A549 (cell line): ENCODE results near the gene RFK. TPM values are rescaled to one million over a fixed set of nuclear protein-coding genes. Genes with fewer than 3 reads are reported as not detected.

Source experiments
- ATAC-seq, 2 experiments: fragments of 200-7000 bp in 1 of 2; fragments of >200 bp in 1 of 2; cut with Nextera tagmentation in 1 of 2; cut with Tn5 transposase in 1 of 2; 3 replicates each; pipeline versions ENCODE4 v1.8.0 to v1.9.1; 2018 to 2020; ENCODE audit warnings: mild to moderate bottlenecking in 1 of 2, moderate library complexity in 1 of 2
- CTCF ChIA-PET: fragments of 300-600 bp; sonication (Branson Sonifier 250); formaldehyde crosslinking; extraction: SDS; loops from one replicate; lab custom pipeline; 2021; ENCODE audit warnings: antibody characterized with exemption, inconsistent platforms; lab: Yijun Ruan, JAX
- POLR2A ChIA-PET: fragments of 350-600 bp; formaldehyde crosslinking; extraction: SDS; loops from one replicate; lab custom pipeline; 2021; ENCODE audit warnings: antibody characterized with exemption, inconsistent platforms; lab: Yijun Ruan, JAX
- DNase-seq, 2 experiments: peaks; one replicate each; pipeline versions ENCODE4 v3.0.0 to v3.0.0-alpha.2; 2011 to 2016; ENCODE audit warnings: low read depth in 1 of 2, low spot score in 1 of 2
- FAIRE-seq: peaks from 2 replicates; lab custom pipeline; 2011; peaks lifted over from hg19 to GRCh38; lab: Jason Lieb, UNC
- H3K27ac ChIP-seq, 2 experiments: fragments of >200 bp; sonication (Bioruptor Twin); formaldehyde crosslinking; 3 replicates each; pipeline ENCODE4 v1.5.1; 2016 to 2017
- H3K4me1 ChIP-seq: fragments of >200 bp; sonication (Bioruptor Twin); formaldehyde crosslinking; 3 replicates; pipeline ENCODE4 v1.6.1; 2016
- H3K4me2 ChIP-seq: fragments of >200 bp; sonication (Bioruptor Twin); formaldehyde crosslinking; 3 replicates; pipeline ENCODE4 v1.6.1; 2016
- H3K4me3 ChIP-seq: fragments of >200 bp; sonication (Bioruptor Twin); formaldehyde crosslinking; 3 replicates; pipeline ENCODE4 v1.5.1; 2016
- H3K9me3 ChIP-seq: fragments of >200 bp; sonication (Bioruptor Twin); formaldehyde crosslinking; 3 replicates; pipeline ENCODE4 v1.6.1; 2016
- EP300 ChIP-seq, 2 experiments: fragments of >200 bp; sonication (Bioruptor Twin); formaldehyde crosslinking; IDR thresholded peaks; 2 replicates in 1 of 2; 3 replicates in 1 of 2; pipeline ENCODE4 v1.6.1; 2016 to 2017
- FOSB ChIP-seq: fragments of 250-450 bp; sonication (Bioruptor Pico); IDR thresholded peaks from 2 replicates; pipeline ENCODE4 v1.5.0; 2020; ENCODE audit warnings: mild to moderate bottlenecking, moderate library complexity
- FOSL2 ChIP-seq, 2 experiments: fragments of 450-650 bp in 1 of 2; fragments of >200 bp in 1 of 2; sonication (Bioruptor Twin) in 1 of 2; formaldehyde crosslinking; IDR thresholded peaks; 2 replicates each; pipeline versions ENCODE4 v1.5.0 to v1.6.1; 2016 to 2020; ENCODE audit warnings: mild to moderate bottlenecking in 1 of 2, moderate library complexity in 1 of 2
- HOXB13 ChIP-seq: fragments of 250-450 bp; sonication (Bioruptor Pico); IDR thresholded peaks from 2 replicates; pipeline ENCODE4 v1.5.0; 2020; ENCODE audit warnings: low read depth, mild to moderate bottlenecking, moderate library complexity
- HOXB5 ChIP-seq: fragments of 250-450 bp; sonication (Bioruptor Pico); IDR thresholded peaks from 2 replicates; pipeline ENCODE4 v1.5.0; 2020; ENCODE audit warnings: mild to moderate bottlenecking, moderate library complexity
- JUN ChIP-seq, 2 experiments: fragments of >200 bp; sonication (Bioruptor Twin); formaldehyde crosslinking; IDR thresholded peaks; 2 replicates in 1 of 2; 3 replicates in 1 of 2; pipeline ENCODE4 v1.6.1; 2016 to 2017
- KDM5A ChIP-seq: fragments of 200-600 bp; sonication (generic); IDR thresholded peaks from 2 replicates; pipeline ENCODE4 v1.6.1; 2016; ENCODE audit warnings: antibody characterized with exemption, mild to moderate bottlenecking
- MAFK ChIP-seq: fragments of 450-650 bp; IDR thresholded peaks from 2 replicates; pipeline ENCODE4 v1.6.1; 2014; ENCODE audit not compliant: partially characterized antibody
- MYC ChIP-seq: IDR thresholded peaks from 2 replicates; pipeline ENCODE4 v1.6.1; 2012; ENCODE audit warnings: mild to moderate bottlenecking, inconsistent platforms, low read length, improper control_type of control experiment, borderline replicate concordance
- NFE2L2 ChIP-seq: fragments of 150-350 bp; conservative IDR thresholded peaks from 2 replicates; pipeline ENCODE4 v1.6.1; 2014; ENCODE audit warnings: low read length
- PHF8 ChIP-seq: fragments of 200-600 bp; sonication (generic); IDR thresholded peaks from 2 replicates; pipeline ENCODE4 v1.6.1; 2016; ENCODE audit warnings: low read depth, mild to moderate bottlenecking, antibody characterized with exemption, moderate library complexity, borderline replicate concordance
- POLR2A ChIP-seq: IDR thresholded peaks from 2 replicates; pipeline ENCODE4 v1.6.1; 2012; ENCODE audit warnings: mild to moderate bottlenecking, low read length
- POLR2AphosphoS2 ChIP-seq: conservative IDR thresholded peaks from 2 replicates; pipeline ENCODE4 v1.6.1; 2012; ENCODE audit warnings: low read length, improper control_type of control experiment, inconsistent platforms
- RARB ChIP-seq: fragments of 250-450 bp; sonication (Bioruptor Pico); IDR thresholded peaks from 2 replicates; pipeline ENCODE4 v1.8.0; 2021; ENCODE audit warnings: mild to moderate bottlenecking, moderate library complexity
- RCOR1 ChIP-seq: fragments of 150-350 bp; IDR thresholded peaks from 2 replicates; pipeline ENCODE4 v1.6.1; 2014; ENCODE audit warnings: antibody characterized with exemption, low read length, low read depth
- RNF2 ChIP-seq: fragments of 200-600 bp; sonication (generic); IDR thresholded peaks from 2 replicates; pipeline ENCODE4 v1.6.1; 2016; ENCODE audit warnings: low read depth, mild to moderate bottlenecking, antibody characterized with exemption, moderate library complexity, borderline replicate concordance
- TFCP2L1 ChIP-seq: fragments of 250-450 bp; sonication (Bioruptor Pico); IDR thresholded peaks from 2 replicates; pipeline ENCODE4 v1.5.0; 2021; ENCODE audit warnings: mild to moderate bottlenecking
- ZFP36 ChIP-seq: fragments of 450-650 bp; IDR thresholded peaks from 2 replicates; pipeline ENCODE4 v1.6.1; 2014; ENCODE audit warnings: borderline replicate concordance; ENCODE audit not compliant: partially characterized antibody
- ZSCAN20 ChIP-seq: fragments of 250-450 bp; sonication (Bioruptor Pico); IDR thresholded peaks from 2 replicates; pipeline ENCODE4 v1.8.0; 2022; ENCODE audit warnings: mild to moderate bottlenecking, moderate library complexity
- WGBS: methylation state at CpG from one replicate; pipeline ENCODE4 v1.1.6; 2017; ENCODE audit errors: missing lambda C conversion rate; 5-methylcytosine and 5-hydroxymethylcytosine counted together
- polyA plus RNA-seq, 4 experiments: library from polyadenylated mRNA; depleted of rRNA in 3 of 4; stranded (reverse); fragments of >200 nt; fragmentation: RNase III in 1 of 4; extraction: RNeasy Plus Mini Kit Qiagen cat#74134 plus additional on column Dnase treatment in 1 of 4; gene quantifications; 2 replicates in 3 of 4; 3 replicates in 1 of 4; pipeline ENCODE4 v1.2.3, GENCODE V29; 2011 to 2017
- TF ChIP-seq, protein P1 (sequence below): fragments of >200 bp; sonication (Bioruptor Twin); formaldehyde crosslinking; IDR thresholded peaks from 3 replicates; pipeline ENCODE4 v1.5.1; 2016
- TF ChIP-seq, protein P2 (sequence below): fragments of >200 bp; sonication (Bioruptor Twin); formaldehyde crosslinking; IDR thresholded peaks from 3 replicates; pipeline ENCODE4 v1.6.1; 2016
- TF ChIP-seq, protein P3 (sequence below): IDR thresholded peaks from 2 replicates; pipeline ENCODE4 v1.6.1; 2012; ENCODE audit warnings: low read depth, borderline replicate concordance
- TF ChIP-seq, protein P4 (sequence below): fragments of 450-650 bp; IDR thresholded peaks from 2 replicates; pipeline ENCODE4 v1.6.1; 2014; ENCODE audit warnings: antibody characterized with exemption

Gene RFK
- polyA plus RNA-seq, 2 of the 4 experiments (the other 2 are of a cell fraction): 50.5 to 184 TPM

DNA sequence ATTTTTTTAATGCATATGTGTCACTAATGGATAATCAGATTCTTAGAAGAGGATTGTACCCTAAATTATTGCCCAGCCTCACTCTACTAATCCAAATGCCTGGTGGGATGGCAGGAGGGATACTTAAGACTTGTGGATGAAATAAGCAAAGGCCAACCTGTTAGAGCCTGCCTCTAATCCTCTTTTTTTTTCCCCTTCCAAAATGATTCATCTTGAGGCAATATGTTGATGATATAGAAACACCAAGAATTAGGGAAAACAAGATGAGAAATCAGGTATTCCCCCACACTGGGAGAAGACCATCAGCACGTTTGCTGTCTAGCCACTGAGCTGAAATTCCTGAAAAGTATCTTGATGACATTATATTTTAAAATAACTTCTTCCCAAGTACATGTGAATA, 52.0 kb downstream of the RFK start (continued):
- TF ChIP-seq, protein P1, sequence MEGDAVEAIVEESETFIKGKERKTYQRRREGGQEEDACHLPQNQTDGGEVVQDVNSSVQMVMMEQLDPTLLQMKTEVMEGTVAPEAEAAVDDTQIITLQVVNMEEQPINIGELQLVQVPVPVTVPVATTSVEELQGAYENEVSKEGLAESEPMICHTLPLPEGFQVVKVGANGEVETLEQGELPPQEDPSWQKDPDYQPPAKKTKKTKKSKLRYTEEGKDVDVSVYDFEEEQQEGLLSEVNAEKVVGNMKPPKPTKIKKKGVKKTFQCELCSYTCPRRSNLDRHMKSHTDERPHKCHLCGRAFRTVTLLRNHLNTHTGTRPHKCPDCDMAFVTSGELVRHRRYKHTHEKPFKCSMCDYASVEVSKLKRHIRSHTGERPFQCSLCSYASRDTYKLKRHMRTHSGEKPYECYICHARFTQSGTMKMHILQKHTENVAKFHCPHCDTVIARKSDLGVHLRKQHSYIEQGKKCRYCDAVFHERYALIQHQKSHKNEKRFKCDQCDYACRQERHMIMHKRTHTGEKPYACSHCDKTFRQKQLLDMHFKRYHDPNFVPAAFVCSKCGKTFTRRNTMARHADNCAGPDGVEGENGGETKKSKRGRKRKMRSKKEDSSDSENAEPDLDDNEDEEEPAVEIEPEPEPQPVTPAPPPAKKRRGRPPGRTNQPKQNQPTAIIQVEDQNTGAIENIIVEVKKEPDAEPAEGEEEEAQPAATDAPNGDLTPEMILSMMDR: no peak
- TF ChIP-seq RARB (CRISPR knock-in tag) (no peak), HOXB5 (CRISPR knock-in tag) (no peak), MYC (no peak), RNF2 (no peak), FOSB (CRISPR knock-in tag) (no peak)

DNA sequence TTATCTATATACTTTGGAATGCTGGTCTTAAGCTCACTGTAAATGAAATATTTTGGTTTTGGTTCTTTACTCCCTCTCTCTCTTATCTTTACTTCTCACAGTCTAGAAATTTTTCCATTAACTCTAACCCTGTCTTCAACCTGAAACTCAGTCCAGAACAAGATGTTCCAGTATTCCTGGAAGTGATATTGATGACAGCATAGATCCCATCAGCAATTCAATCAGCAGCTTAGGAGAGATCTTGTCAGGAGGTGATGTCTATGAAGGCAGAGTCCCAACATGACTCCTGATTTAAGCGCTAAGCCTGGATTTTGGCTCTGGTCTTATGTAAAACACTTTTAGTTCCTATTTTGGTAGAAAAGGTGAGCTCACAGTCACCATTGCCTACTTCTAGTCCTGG, 52.6 kb downstream of the RFK start:
- 96% methylated on average over 1 of the region's 1 CpG for WGBS
- Histone ChIP-seq H3K27ac (no peak overlapping the region), H3K9me3 (0 out of 3 replicates have a peak, but pooled peaks cover 5% of the 10 kb centered on the region), H3K4me1 (no peaks in the 10 kb centered on the region), H3K4me3 (no peak overlapping the region), H3K4me2 (no peak overlapping the region)
- POLR2A ChIA-PET: no interaction called here
- DNase-seq (no peak), FAIRE-seq (no peak), ATAC-seq (no peak)
- TF ChIP-seq RCOR1: no peak
- TF ChIP-seq, protein P2, sequence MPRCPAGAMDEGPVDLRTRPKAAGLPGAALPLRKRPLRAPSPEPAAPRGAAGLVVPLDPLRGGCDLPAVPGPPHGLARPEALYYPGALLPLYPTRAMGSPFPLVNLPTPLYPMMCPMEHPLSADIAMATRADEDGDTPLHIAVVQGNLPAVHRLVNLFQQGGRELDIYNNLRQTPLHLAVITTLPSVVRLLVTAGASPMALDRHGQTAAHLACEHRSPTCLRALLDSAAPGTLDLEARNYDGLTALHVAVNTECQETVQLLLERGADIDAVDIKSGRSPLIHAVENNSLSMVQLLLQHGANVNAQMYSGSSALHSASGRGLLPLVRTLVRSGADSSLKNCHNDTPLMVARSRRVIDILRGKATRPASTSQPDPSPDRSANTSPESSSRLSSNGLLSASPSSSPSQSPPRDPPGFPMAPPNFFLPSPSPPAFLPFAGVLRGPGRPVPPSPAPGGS: no peak
- TF ChIP-seq KDM5A: no peak
- TF ChIP-seq, protein P3, sequence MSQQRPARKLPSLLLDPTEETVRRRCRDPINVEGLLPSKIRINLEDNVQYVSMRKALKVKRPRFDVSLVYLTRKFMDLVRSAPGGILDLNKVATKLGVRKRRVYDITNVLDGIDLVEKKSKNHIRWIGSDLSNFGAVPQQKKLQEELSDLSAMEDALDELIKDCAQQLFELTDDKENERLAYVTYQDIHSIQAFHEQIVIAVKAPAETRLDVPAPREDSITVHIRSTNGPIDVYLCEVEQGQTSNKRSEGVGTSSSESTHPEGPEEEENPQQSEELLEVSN: no peak
- TF ChIP-seq ZFP36: no peak
- no peak for TF ChIP-seq POLR2AphosphoS2
- no peak for TF ChIP-seq RNF2
- no peak for TF ChIP-seq NFE2L2
- TF ChIP-seq EP300 (IDR thresholded peaks at IDR 0.05): no peak
- TF ChIP-seq HOXB13 (CRISPR knock-in tag): no peak
- no peak for TF ChIP-seq RARB (CRISPR knock-in tag)
- TF ChIP-seq FOSB (CRISPR knock-in tag): no peak
- TF ChIP-seq, protein P4, sequence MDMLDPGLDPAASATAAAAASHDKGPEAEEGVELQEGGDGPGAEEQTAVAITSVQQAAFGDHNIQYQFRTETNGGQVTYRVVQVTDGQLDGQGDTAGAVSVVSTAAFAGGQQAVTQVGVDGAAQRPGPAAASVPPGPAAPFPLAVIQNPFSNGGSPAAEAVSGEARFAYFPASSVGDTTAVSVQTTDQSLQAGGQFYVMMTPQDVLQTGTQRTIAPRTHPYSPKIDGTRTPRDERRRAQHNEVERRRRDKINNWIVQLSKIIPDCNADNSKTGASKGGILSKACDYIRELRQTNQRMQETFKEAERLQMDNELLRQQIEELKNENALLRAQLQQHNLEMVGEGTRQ: no peak
- TF ChIP-seq TFCP2L1 (CRISPR knock-in tag): no peak
- no peak for TF ChIP-seq POLR2A
- no peak for TF ChIP-seq ZSCAN20 (CRISPR knock-in tag)
- CTCF ChIA-PET: interaction anchor here (1.9 kb wide), 1 partner anchor 11 kb away, joined by 4 read pairs; no protein-coding TSS in a partner anchor

DNA sequence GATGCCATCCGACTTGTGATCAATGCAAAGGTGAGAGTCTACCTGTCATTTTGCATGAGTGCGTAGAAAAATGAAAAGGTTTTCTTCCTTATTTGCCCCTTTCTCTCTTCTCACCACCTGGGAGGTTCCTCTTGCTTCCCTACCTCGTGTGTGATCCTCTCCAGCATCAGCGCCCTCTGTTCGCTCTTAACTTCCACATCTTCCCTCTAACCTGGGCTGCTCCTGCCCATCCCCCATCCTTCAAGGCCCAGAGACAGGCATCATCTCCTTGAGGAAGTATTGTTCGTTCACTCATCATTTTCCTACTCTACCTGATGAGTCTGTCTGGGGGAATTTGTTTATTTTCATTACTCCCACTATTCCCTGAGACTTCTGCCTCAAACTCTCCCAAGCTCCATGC, 55.8 kb downstream of the RFK start:
- WGBS: 76% methylated on average over 6 of the region's 6 CpGs
- Histone ChIP-seq H3K4me1 (no peaks in the 10 kb centered on the region), H3K4me2 (no peak overlapping the region), H3K4me3 (no peak overlapping the region), H3K27ac (no peak overlapping the region), H3K9me3 (no peaks in the 10 kb centered on the region)
- DNase-seq: no peak
- POLR2A ChIA-PET: no interaction called here
- no peak for ATAC-seq
- TF ChIP-seq MAFK (no peak), JUN (IDR thresholded peaks at IDR 0.05) (no peak), FOSL2 (IDR thresholded peaks at IDR 0.05) (no peak), FOSL2 (CRISPR knock-in tag; IDR thresholded peaks at IDR 0.05) (no peak), RARB (CRISPR knock-in tag) (no peak), PHF8 (no peak), TFCP2L1 (CRISPR knock-in tag) (no peak)
- FAIRE-seq: no peak
- CTCF ChIA-PET: interaction anchor here (0.6 to 0.9 kb wide), 2 partner anchors 25 to 121 kb away, joined by 4 read pairs; no protein-coding TSS in a partner anchor
